ENCODE results near the gene CASQ1.

- TF ChIP-seq, protein P1, sequence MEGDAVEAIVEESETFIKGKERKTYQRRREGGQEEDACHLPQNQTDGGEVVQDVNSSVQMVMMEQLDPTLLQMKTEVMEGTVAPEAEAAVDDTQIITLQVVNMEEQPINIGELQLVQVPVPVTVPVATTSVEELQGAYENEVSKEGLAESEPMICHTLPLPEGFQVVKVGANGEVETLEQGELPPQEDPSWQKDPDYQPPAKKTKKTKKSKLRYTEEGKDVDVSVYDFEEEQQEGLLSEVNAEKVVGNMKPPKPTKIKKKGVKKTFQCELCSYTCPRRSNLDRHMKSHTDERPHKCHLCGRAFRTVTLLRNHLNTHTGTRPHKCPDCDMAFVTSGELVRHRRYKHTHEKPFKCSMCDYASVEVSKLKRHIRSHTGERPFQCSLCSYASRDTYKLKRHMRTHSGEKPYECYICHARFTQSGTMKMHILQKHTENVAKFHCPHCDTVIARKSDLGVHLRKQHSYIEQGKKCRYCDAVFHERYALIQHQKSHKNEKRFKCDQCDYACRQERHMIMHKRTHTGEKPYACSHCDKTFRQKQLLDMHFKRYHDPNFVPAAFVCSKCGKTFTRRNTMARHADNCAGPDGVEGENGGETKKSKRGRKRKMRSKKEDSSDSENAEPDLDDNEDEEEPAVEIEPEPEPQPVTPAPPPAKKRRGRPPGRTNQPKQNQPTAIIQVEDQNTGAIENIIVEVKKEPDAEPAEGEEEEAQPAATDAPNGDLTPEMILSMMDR (IDR thresholded peaks at IDR 0.05; ENCODE audit: low read depth, low read length) = no peak
- no peak for TF ChIP-seq EZH2phosphoT487 (IDR thresholded peaks at IDR 0.05; ENCODE audit: low read depth)
These were observed 47.2 kb downstream of the CASQ1 start for GRCh38 chr1:160237558-160237957.
